GM21825 (cell line): Measurements from ENCODE around the gene CREBBP.

ENCODE experiments used
- ATAC-seq: cut with Tn5 transposase; IDR thresholded peaks from one replicate; pipeline ENCODE4 v1.9.1; 2021; ENCODE audit warnings: mild to moderate bottlenecking, moderate library complexity; ENCODE audit not compliant: unreplicated experiment

CREBBP gene

DNA sequence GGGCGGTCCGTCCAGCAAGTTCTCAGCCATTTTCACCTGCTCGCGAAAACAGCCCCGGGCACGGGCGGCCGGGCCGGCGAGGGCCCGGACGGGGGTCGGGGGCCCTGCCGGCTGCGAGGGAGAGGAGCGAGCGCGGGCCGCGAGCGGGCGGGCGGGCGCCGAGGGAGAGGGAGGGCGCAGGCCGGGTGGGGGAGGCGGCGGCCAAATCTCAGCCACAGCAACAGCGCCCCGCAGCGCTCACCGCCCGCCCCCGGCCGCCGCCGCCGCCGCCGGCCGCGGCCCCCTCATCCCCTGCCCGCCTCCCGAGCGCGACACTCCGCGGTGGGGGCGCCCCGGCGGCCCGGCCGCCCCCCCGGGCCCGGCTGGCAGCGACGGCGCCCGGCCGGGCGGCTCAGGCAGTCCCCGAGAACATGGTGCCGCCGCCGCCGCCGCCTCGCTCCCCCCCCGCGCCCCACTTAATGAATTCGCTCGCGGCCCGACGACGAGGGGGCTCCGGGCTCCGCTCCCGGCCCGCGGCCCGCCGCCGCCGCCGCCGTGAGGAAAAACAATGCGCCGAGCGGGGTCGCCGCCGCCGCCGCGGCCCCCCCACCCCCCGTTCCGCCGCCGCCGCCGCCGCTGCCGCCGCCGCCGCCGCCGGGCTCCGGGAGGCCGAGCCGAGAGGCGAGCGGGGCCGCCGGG, 487 bp downstream of the CREBBP start:
- ATAC-seq = peak; percentile 47

- ATAC-seq = peak; percentile 17
Measured at GRCh38 chr16:3879258-3879886, 1.1 kb downstream of the CREBBP start.

GRCh38 chr16:3878610-3879009, 1.9 kb downstream of the CREBBP start:
- ATAC-seq = no peak

- ATAC-seq = no peak
Measured at GRCh38 chr16:3876695-3877094, 3.8 kb downstream of the CREBBP start.

- ATAC-seq = no peak
Measured at GRCh38 chr16:3876160-3876559, 4.4 kb downstream of the CREBBP start.

DNA sequence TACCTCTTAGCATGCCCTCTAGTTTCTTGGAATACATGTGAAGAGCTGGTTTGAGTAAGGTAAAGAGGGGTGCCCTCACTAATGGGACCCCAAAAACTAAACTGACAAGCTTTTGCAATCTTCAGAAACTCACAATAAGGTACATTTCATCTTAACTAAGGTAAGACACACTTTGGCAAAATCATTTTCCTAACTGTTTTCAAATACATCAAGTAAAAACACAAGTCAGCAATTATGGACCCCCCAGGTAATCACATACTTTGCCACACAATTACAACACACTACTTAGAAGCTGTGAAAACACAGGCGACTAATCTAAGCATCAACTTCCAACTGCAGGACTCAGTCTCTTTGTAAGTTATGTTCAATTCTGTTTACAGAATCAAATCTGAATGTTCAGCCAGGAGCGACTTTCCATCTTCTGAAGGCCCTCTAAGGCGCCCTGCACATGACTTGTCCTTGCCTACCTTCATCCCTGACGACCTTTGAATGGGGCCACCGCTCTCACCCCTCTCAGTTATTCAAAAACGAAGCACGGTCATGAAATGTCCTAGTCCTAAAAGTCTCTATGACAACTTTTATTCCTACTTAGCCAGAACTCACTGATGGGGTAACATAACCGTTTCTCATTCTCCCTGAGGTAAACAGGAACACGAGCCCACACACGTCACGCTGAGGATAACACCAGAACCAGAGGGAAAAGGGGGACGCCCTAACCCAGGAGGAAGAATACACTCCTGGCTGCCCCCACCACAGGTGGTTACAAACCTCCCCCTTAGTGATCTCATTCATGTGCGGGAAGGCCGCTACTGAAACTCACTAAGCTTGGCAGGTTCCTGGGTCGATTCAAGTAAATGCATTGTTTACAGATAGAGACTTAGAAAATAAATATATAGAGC, 5.5 kb downstream of the CREBBP start:
- no peak for ATAC-seq

GRCh38 chr16:3874242-3874641, 6.3 kb downstream of the CREBBP start:
- ATAC-seq = no peak

DNA sequence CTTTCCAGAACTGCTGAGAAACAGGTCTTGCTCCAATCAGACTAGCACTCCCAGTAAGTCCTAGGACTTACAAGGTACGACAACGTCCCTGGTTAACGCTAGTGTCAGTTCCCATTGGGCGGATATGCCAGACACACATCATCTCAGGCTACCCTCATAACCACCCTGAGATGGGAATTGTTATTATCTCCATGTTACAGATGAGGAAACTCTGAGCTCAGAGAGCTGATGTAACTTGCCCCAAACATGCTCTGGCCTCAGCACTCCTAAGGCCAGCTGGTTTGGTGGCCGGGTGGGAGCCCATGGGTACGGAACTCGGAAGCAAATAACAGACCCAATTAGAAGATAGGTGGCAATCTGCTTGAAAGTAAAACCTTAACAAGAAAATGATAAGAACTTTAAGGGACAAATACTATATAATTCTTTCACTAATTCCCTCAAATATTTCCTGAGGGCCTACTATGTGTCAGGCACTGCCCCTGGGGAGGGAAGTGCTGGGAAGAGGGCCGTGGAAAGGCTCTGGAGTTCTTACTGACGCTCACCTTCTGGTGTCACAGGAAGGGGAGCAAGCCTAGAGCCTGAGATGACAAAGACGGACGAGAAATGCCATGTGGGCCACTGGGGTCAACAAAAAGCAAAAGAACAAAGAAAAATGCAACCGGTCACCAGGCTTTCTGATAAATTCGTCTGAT, 6.9 kb downstream of the CREBBP start:
- no peak for ATAC-seq

GRCh38 chr16:3872216-3872895, 8.2 kb downstream of the CREBBP start:
- ATAC-seq = no peak

GRCh38 chr16:3868967-3869366, 11.5 kb downstream of the CREBBP start:
- ATAC-seq = no peak

DNA sequence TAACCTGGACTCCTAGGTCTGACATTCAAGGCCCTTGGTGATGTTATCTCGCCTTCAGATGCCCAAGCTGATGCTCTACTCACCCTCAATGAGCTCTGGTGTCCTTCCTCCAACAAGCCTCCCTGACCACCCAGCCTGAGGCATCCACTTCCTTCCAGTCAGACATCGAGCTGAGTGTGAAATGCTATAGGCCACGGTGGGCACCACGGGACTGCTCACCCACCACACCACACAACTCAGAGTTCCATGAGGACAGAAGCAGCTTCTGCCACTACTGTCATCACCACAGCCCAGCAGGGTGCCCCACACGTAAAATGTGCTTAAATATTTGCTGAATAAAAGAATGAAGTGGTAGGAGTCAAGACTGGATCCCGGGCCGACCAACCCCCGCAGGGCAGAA, 12.0 kb downstream of the CREBBP start:
- ATAC-seq = no peak

GRCh38 chr16:3866703-3867431, 13.6 kb downstream of the CREBBP start:
- no peak for ATAC-seq

DNA sequence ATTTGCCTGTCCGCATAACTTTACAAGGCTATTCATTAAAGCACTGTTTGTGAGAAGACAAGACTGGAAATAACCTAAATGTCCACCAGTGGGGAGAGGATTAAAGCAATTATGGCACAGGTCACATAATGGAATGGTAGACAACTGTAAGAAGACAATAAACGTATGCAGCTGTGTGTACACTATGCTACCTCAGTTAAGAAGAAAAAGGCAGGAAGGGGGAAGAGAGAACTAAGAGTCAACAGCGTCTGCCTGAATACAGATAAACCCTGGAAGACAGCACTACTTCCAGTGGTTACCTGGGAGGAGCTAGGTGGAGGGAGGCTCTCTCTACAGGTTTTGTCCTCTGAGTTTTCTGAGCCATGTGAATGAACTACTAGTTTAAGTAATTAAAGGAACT, 15.3 kb downstream of the CREBBP start:
- no peak for ATAC-seq

GRCh38 chr16:3864562-3864961, 16.0 kb downstream of the CREBBP start:
- no peak for ATAC-seq

DNA sequence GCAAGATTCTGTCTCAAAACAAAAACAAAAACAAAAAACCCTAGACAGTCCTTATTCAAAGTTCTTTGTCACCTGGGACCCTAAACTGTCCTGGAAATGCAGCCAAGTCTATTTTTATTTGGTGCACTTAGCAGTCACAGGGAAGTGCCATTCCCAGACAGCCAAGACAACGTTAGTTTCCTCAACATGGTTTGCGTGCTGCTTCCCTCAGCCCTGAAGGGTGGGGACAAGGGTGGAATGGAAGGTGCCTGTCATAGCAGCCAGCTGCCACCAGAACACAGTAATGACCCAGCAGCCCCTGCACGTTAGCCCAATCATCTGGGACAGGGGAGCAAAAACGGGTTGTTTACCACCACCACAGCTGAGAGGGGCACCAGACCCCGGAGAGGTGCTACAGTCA, 16.9 kb downstream of the CREBBP start:
- ATAC-seq = no peak

DNA sequence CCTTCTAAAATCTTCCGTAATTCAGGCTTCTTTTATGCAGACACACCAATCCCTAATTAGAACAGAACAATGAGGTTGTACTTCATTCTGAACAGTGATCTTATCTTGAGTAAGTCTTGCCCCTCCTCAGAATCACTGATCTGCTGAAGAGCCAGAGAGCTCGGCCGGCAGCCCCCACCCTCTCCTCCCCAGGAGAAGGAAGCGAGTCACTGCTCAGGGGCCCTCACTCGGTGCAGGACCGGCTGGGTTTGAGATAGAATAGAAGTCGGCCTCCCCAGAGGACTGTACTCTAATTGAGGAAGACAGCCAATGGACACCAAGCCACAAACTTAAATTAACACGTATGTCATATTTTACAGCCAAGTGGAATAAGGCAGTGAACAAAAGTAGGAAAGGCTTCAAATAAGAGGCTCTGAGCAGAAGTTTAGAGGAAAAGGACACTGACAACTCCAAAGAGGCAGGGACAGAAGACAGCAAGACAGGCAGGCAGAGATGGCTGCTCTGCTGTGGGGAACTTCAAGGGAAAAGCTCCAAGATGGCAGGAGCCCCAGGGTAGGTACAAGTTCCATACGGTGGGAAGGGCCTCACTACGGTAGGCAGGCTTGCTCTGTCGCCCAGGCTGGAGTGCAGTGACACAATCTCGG, 18.6 kb downstream of the CREBBP start:
- no peak for ATAC-seq

DNA sequence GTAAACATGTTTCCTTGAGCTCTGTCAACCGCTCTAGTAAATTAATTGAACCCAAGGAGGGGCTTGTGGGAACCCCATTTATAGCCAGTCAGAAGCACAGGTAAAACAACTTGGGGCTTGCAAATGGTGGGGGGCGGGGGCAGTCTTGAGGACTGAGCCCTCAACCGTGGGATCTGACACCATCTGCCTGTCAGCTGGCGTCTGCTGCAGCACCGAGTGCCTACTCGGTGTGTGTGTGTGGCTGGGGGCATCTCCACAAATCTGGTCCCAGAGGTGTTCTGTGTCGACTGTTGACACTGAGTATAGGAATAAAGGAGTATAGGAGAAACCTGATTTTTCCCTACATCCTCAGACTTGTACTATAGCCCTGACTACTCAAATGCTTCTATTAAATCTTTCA, 20.6 kb downstream of the CREBBP start:
- no peak for ATAC-seq

GRCh38 chr16:3858801-3859200, 21.7 kb downstream of the CREBBP start:
- ATAC-seq = no peak

DNA sequence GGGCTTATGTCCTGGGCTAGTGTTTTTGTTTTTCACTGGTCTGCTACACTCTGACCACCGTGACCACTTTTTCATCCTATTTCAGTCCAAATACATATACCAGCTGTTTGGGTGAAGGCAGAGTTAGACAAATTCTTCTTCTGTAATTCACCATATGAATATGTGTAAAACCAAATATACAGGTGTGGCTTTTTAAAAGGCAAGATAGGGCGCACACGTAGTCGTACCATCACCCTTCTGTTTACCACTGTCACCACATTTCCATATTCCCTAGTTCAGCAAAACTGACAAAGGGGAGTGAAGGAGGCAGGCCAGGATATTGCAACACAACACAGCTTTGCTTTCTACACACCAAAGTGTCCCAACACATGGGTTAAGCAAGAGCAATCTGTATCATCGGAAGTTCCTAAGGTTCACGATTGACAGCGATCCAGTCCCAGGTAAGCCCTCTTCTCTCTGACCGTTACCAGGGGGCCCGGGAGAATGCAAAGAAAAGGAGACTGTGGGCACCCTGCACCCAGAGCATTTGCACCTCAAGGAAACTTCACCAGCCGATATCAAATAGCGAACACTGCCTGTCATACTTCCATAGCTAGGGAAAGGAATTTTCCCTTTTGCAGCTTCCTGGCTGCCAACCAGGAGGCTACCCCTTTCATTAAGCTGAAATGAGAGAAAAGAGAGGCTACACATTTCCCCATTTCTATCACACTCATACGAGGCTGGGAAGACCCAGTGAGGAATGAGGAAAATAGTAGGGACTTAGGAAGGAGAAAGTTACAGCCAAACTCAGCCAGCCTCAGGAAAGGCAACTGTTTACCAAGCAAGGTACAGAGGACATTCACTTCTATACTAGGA, 23.1 kb downstream of the CREBBP start:
- no peak for ATAC-seq
